ENCODE measurements around the gene CNOT1. TPM values are rescaled to one million over a fixed set of nuclear protein-coding genes. Genes with fewer than 3 reads are reported as not detected.
A peak's percentile ranks its signal among the peaks of the same experiment; 100 is the strongest.

Gene CNOT1
- total RNA-seq: 71.8 and 73.1 TPM in 2 replicates
- polyA plus RNA-seq: 49.3 and 69.3 TPM in 2 replicates

- no peaks in the 10 kb centered on the region for H3K36me3 ChIP-seq
- H3K4me1 ChIP-seq (ENCODE audit: low read depth): peaks cover 7% of the 10 kb centered on the region
- H3K27ac ChIP-seq: peak within 1 kb of the TSS; percentile 99
- H3K27me3 ChIP-seq: no peaks in the 10 kb centered on the region
- no peaks in the 10 kb centered on the region for H3K9me3 ChIP-seq (ENCODE audit: low read depth)
- DNase-seq (ENCODE audit: low read depth in 1 of 2, low spot score in 1 of 2): peak; percentile 97 to 100
- no peak for TF ChIP-seq CTCF (IDR thresholded peaks at IDR 0.05; ENCODE audit: low read depth, low read length)
- peak within 1 kb of the TSS; percentile 97 for H3K4me3 ChIP-seq
Measured at GRCh38 chr16:58629733-58630640, at the start of gene CNOT1. TSS of gene CNOT1 (minus strand) at chr16:58629826. CDS start at chr16:58599337, 30,489 bp downstream.

DNA sequence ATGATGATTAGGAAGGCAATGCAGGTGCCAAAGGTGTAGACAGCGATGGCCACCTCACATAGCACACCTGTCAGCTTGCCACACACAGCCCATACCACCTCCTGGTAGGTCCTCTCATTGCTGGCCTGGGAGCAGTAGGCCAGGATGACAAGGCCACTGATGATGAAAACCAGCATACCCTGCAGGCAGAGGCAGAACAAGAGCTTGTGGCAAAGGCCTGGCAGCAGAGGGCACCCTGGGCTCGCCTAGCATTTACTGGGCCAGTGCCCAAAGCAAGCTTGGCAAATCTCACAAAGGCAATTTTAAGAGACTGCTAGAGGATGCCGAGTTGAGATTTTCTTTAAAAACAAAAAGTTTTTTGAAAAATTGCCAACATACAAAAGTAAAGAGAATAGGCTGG, 49.1 kb upstream of the CNOT1 start:
- Histone ChIP-seq H3K36me3 (no peaks in the 10 kb centered on the region), H3K9me3 (ENCODE audit: low read depth) (no peaks in the 10 kb centered on the region), H3K4me1 (ENCODE audit: low read depth) (peaks cover 3% of the 10 kb centered on the region), H3K27ac (no peak overlapping the region), H3K27me3 (no peaks in the 10 kb centered on the region), H3K4me3 (no peak overlapping the region)
- peak in 1 of 2 donors; percentile 25 for DNase-seq (ENCODE audit: low read depth in 1 of 2, low spot score in 1 of 2)
- peak; percentile 12 for TF ChIP-seq CTCF (IDR thresholded peaks at IDR 0.05; ENCODE audit: low read depth, low read length)

DNA sequence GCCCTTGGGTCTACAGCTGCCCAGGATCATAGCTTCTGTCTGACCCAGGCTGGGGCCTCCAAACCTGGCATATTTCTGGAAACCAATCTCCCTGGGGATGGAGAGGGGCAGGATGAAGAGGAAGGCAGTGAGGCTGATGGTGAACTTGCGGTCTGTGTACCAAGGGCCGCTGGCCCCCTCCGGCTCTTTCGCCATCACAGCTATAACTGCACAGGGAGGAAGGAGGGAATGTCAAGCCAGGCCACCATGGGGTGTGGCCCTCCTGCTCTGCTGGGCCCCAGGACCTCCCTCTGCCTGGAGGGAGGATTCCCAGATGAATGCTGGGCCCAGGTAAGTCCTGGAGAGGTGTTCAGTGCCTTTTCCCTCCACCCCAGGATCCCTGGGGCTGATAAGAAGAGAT, 48.6 kb upstream of the CNOT1 start:
- Histone ChIP-seq H3K9me3 (ENCODE audit: low read depth) (no peaks in the 10 kb centered on the region), H3K36me3 (no peaks in the 10 kb centered on the region), H3K27me3 (no peaks in the 10 kb centered on the region), H3K27ac (no peak overlapping the region), H3K4me1 (ENCODE audit: low read depth) (no peaks in the 10 kb centered on the region), H3K4me3 (no peak overlapping the region)
- DNase-seq (ENCODE audit: low read depth in 1 of 2, low spot score in 1 of 2): no peak
- no peak for TF ChIP-seq CTCF (IDR thresholded peaks at IDR 0.05; ENCODE audit: low read depth, low read length)

GRCh38 chr16:58670946-58671583, 41.4 kb upstream of the CNOT1 start:
- Histone ChIP-seq H3K4me3 (no peak overlapping the region), H3K9me3 (ENCODE audit: low read depth) (no peaks in the 10 kb centered on the region), H3K27ac (no peak overlapping the region), H3K36me3 (no peaks in the 10 kb centered on the region), H3K4me1 (ENCODE audit: low read depth) (no peaks in the 10 kb centered on the region), H3K27me3 (no peaks in the 10 kb centered on the region)
- TF ChIP-seq CTCF (IDR thresholded peaks at IDR 0.05; ENCODE audit: low read depth, low read length): no peak
- DNase-seq (ENCODE audit: low read depth in 1 of 2, low spot score in 1 of 2): no peak

- Histone ChIP-seq H3K36me3 (no peaks in the 10 kb centered on the region), H3K27ac (no peak overlapping the region), H3K9me3 (ENCODE audit: low read depth) (no peaks in the 10 kb centered on the region), H3K4me1 (ENCODE audit: low read depth) (no peaks in the 10 kb centered on the region), H3K4me3 (no peak overlapping the region), H3K27me3 (no peaks in the 10 kb centered on the region)
- TF ChIP-seq CTCF (IDR thresholded peaks at IDR 0.05; ENCODE audit: low read depth, low read length): no peak
- DNase-seq (ENCODE audit: low read depth in 1 of 2, low spot score in 1 of 2): no peak
Measured at GRCh38 chr16:58670177-58670576, 40.6 kb upstream of the CNOT1 start.

All from cardiac muscle cell (in vitro differentiated cells and primary cell).